Stimulated activated CD4-positive, alpha-beta T cell treated with anti-CD3 and anti-CD28 coated beads, Interleukin-4, amount 100 ng/mL, for 4 hours (primary cell): Measurements from ENCODE around the gene TRA2B.
"Not testable (repeated sequence)": the region's sequence is repeated elsewhere in the genome, so short reads cannot be mapped to it uniquely, and the experiment has no call there.

Experiments
- DNase-seq, 2 experiments: peaks; one replicate each; pipeline ENCODE4 v3.0.0-alpha.2; 2020

TRA2B gene

DNA sequence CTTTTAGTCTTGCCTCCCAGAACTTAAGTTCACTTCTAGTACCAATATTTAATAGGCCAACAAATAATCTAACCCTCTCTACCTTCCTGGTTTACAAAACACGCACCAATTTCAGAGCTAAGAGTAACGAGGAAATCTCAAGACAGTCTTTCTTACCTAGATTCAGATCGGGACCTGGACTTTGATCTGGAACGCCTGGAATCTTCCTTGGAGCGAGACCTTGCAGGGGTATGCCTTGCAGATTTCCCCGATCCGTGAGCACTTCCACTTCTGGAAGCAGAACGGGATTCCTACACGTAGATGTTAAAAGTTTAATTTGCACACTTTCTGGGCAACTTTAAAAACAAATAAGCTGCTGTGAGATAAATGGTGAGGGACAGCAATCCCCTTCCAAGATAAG is 11.4 kb downstream of the TRA2B start:
- no peak for DNase-seq

DNA sequence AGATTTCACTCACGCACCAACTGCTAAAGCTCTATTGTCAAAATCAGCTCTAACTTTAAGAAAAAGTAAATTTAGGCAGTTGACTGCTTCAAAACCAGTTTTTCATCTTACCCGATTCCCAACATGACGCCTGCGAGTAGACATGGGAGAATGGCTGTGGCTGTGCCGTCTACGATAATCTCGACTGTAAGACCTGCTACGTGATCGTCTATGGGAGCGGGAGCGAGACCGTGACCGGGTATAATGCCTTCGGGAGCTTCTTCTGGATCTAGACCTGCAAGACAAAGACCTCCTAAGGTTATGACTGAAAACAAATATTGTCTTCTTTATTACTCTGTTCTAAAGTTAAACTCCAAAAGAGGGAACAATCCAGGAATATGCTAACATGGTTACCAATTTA is 12.5 kb downstream of the TRA2B start:
- no peak for DNase-seq

GRCh38 chr3:185924375-185924774 is 13.4 kb downstream of the TRA2B start:
- DNase-seq: no peak

GRCh38 chr3:185920184-185920583 is 17.6 kb downstream of the TRA2B start:
- DNase-seq: no peak

DNA sequence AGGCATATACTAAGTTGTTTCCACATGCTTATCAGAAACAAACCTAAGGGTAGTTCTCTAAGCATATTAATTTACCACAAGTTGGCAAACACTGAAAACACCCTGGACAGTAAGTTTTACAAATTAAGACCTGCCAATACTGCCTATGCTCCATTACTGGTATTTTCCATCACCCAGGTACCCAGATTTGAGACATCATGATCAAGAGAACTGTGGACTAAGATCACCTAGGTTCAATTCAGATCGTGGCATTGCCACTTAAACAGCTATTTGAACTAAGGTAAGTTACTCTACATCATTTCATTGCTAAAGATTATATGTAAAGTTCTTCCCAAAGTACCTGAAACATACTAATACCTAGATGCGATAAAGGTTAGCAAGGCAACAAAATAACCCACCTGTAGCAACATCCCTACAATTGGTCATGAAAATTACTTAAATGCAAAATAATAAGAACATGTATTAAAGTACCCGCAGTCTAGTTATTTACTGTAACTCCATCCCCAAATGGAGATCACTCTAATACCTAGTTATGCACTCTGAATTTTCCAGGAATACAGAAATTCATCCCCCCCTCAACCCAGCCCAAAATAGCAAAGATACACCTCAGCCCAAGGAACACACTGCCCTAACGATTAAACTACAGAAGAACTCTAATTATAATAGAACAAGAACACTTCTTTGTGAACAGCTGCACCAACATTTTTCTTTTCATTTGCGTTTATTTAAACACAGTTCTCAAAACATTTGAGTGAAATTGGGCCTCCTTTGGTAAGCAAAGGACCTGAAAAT is 21.6 kb downstream of the TRA2B start:
- no peak for DNase-seq

- no peak for DNase-seq
These were observed 22.2 kb downstream of the TRA2B start for GRCh38 chr3:185915642-185916041.

GRCh38 chr3:185914911-185915629 is 22.7 kb downstream of the TRA2B start:
- DNase-seq: no peak

DNA sequence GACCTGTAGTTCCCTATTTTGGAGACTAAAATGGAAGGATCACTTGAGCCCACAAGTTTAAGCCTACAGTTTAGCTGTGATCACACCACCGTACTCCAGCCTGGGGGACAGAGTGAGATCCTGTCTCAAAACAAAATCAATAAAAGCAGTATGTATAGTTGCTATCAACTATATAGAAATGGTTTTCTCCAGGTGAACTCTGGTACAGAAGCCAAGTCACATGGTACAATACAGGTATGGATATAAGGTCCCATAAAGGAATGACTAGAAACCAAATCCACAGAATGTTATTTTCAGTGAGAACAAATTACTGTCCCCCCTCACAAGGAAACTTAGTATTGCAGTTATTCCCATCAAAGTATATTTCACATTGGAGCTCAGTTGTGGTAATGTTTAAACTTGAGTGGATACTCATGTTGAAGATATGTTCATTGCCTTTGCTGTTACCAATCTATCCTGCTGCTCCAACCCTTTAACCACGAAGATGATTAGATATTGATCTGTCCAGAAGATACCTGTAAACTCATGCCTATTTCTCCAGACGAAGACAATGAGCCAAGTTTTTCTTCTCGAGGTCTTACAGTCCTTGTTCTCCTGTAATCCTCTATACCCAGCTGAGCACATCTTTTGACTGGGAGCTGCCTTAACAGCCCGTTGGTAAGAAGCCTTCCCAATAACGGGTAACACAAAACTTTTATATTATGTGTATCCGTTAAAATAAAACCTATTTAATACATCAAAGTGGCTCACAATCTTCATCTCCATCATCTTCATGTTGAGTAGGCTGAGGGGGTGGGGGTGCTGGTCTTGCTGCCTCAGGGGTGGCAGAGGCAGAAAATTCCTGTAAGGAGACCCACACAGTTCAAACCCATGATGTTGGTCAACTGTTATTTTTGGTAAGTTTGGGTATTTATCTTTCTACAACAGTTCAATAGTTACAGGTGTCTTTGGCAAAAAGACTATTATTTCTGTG is 24.6 kb downstream of the TRA2B start:
- no peak for DNase-seq

GRCh38 chr3:185912512-185912911 is 25.3 kb downstream of the TRA2B start:
- DNase-seq: no peak

DNA sequence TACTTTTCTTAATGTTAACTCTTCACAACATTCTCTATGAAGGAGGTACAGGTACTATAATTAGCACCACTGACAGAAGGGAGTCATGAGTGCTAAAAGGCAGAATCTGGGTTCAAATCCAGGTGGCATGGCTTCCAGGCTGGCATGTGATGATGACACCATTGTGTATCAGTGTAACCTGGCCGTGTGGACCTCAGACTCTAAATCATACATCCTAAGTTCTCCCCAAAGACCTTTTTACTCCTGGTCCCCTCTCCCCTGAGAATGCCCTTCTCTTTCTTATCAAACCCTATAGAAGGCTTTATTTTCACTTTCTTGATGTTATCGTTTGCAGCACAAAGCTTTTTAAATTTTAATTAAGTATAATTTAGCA is 26.8 kb downstream of the TRA2B start:
- not testable (repeated sequence) for DNase-seq

DNA sequence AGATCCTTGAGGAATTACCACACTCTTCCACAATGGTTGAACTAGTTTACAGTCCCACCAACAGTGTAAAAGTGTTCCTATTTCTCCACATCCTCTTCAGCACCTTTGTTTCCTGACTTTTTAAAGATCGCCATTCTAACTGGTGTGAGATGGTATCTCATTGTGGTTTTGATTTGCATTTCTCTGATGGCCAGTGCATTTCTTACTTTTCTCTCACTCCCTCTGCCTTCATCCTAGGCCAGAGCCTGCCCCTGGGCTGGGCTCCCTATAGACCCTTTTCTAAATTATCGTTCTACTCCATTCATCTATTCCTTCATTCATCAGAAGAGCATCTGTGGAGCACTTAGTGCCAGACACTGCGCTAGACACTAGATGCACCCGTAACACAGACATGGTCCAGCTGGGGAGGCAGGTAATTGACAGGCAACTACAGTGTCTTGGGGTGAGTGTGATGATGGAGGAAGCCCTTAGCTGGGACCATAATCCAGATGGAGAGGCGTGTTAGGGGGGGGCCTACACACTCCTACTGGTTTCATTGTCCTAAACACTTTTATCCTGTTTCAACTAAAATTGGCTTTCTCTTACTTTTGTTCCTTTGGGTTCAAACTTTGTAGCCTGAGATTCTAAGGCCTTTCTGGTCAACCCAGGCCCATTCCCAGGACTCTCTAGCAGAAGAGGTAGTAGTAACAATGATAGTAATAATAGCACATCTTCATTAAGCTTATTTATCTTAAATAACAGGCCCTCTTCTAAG is 27.3 kb downstream of the TRA2B start:
- DNase-seq: not testable (repeated sequence)

DNA sequence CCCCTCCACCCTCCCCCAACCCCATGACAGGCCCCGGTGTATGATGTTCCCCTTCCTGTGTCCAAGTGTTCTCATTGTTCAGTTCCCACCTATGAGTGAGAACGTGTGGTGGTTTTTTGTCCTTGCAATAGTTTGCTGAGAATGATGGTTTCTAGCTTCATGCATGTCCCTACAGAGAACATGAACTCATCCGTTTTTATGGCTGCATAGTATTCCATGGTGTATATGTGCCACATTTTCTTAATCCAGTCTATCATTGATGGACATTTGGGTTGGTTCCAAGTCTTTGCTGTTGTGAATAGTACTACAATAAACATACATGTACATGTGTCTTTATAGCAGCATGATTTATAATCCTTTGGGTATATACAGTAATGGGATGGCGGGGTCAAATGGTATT is 27.9 kb downstream of the TRA2B start:
- not testable (repeated sequence) for DNase-seq

GRCh38 chr3:185900228-185900627 is 37.6 kb downstream of the TRA2B start:
- no peak for DNase-seq

DNA sequence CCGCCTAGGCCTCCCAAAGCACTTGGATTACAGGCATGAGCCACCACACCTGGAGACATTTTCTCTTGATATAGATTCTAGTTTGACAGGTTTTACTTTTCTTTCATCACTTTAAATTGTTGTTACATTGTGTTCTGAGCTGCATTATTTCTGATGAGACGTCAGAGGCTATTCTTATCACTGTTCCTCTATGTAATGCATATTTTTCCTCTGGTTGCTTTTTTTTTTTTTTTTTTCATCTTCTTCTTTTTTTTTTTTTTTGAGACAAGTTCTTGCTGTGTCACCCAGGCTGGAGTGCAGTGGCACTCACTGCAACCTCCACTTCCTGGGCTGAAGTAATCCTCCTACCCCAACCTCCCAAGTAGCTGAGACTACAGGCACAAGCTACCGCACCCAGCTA is 41.2 kb downstream of the TRA2B start:
- no peak for DNase-seq

- DNase-seq: no peak
These were observed 50.7 kb downstream of the TRA2B start for GRCh38 chr3:185887066-185887465.

DNA sequence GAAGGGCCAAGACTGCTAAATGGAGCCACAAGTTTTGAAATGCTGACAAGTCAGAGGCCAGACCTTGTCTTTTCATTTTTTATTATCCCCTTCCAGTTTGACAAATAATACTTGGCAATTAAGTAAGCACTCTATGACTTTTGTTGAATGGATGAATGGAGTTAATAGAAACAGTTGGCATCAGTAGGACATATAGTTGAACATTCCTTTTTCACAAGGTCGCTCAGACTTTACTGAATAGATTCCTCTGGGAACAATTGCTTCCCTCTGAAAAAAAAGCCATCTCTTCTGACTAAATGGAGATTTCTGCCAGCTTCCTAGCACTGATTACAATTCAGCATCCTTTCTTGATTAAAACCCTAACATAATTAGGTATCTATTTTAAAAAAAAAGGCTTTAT is 53.2 kb downstream of the TRA2B start:
- no peak for DNase-seq

- DNase-seq: no peak
These were observed 55.9 kb downstream of the TRA2B start for GRCh38 chr3:185881926-185882325.

- DNase-seq: no peak
These were observed 57.2 kb downstream of the TRA2B start for GRCh38 chr3:185880600-185880999.

DNA sequence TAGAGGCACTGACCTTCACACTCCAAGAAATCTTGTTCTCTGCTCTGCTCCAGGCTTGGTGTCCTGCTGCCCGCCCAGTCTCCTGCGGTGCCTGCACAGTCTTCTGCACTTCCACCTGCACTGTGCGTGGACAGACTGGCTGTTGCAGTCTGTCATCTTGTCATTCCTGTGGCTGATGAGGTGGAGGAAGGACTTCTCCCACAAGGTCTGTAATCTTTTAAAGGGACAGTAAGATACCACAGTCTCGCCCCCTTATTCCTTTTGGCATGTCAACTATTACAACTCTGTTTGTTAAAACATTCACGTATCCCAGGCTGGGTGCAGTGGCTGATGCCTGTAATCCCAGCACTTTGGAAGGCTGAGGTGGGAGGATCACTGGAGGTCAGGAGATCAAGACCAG is 58.9 kb downstream of the TRA2B start:
- DNase-seq: no peak

- no peak for DNase-seq
These were observed 63.7 kb downstream of the TRA2B start for GRCh38 chr3:185874119-185874518.

- DNase-seq: no peak
These were observed 70.2 kb downstream of the TRA2B start for GRCh38 chr3:185867650-185868049.

DNA sequence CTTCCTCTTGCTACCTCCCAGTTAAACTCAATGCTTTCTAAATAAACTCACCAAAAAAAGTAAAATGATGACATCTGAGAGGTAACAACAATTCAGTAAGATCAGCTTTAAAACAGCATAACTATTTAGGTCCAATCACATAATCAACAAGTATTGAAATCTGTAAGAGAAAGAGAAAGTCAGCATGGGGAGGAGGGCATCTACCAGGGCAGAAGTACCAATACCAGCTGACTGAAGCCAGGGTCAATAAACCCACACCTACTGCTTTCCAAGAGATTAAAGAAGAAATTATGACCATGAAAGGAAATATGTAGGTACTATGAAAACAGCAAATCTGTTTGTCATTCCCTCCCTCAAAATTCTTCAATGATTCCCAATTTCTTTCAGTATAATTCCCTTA is 70.8 kb downstream of the TRA2B start:
- no peak for DNase-seq

DNA sequence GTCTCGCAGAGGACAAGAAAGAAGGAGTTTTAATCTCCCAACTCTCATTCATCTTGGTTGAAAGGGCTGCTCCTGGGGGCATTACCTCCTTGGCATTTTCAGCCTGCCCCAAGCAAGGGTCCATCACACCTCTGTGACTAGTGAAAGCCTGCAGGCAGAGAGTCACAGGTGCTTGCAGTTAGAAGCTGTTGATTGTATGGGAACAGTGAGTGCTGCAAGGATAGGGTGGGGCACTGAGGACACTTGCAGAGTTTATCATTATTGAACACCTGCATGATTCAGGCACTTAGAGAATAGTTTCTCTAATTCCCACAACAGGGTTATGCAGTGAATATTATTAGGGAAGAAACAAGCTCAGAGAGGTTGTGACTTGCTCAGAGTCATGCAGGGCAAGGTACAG is 71.3 kb downstream of the TRA2B start:
- no peak for DNase-seq
